Measurements from ENCODE around the gene KCNAB2.

The KCNAB2 gene

DNA sequence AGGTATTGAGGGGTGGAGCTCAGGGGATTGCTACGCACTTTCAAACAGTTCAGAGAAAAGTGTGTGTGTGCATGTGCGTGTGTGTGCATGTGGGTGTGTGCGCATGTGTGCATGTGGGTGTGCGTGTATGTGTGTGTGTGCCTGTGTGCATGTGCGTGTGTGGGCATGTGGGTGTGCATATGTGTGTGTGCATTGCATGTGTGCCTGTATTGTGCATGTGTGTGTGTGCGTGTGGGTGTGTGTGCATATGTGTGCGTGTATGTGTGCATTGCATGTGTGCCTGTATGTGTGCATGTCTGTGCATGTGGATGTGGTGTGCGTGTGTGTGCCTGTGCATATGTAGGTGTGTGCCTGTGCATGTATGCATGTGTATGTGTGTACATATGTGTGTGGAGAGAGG, 12.6 kb upstream of the KCNAB2 start:
- DNase-seq (ENCODE audit: low read depth), result no peak
- no peak for TF ChIP-seq CTCF (IDR thresholded peaks at IDR 0.05; ENCODE audit: control insufficient read depth, extremely low read depth, insufficient read depth)
- H3K4me3 ChIP-seq (ENCODE audit: low read depth, low read length), result no peak overlapping the region

- H3K4me3 ChIP-seq (ENCODE audit: low read depth, low read length), result no peak overlapping the region
- peak; percentile 56 for TF ChIP-seq CTCF (IDR thresholded peaks at IDR 0.05; ENCODE audit: control insufficient read depth, extremely low read depth, insufficient read depth)
- DNase-seq (ENCODE audit: low read depth), result no peak
Measured at GRCh38 chr1:6033986-6034749, 11.5 kb upstream of the KCNAB2 start.

DNA sequence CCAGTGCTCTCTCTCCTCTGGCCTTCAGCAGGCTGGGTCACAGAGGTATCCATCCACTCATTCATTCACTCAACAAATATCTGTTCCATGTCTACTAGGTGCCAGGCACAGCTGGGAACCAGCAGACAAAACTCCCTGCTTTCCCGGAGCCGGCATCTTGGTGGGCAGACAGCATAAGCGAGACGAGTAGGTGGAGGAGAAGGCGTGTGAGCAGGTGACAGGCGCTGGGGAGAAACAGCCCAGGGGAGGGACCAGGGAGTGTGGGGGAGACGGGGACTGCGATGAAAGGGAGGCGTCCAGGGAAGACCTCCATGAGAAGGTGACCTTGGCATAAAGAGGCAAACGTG, 11.0 kb upstream of the KCNAB2 start:
- no peak for TF ChIP-seq CTCF (IDR thresholded peaks at IDR 0.05; ENCODE audit: control insufficient read depth, extremely low read depth, insufficient read depth)
- no peak for DNase-seq (ENCODE audit: low read depth)
- no peak overlapping the region for H3K4me3 ChIP-seq (ENCODE audit: low read depth, low read length)

DNA sequence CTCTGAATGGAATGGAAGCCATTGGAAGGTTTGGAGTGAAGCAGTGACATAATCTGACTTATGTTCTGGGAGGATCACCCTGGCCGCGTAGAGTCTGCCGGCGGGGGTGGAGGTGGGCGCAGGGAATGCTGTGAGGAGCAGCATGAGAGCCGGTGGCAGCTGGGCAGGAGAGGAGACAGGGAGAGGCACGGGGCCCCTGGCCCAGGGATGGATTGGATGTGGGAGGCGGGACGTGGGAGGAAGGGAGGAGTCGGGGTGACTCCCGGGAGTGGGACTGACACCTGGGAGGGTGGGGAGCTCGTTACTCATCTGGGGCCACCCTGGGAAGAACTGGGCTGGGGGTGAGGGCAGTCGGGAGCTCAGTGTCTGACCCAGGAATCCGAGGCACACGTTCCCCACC, 10.4 kb upstream of the KCNAB2 start:
- H3K4me3 ChIP-seq (ENCODE audit: low read depth, low read length), result no peak overlapping the region
- DNase-seq (ENCODE audit: low read depth), result no peak
- TF ChIP-seq CTCF (IDR thresholded peaks at IDR 0.05; ENCODE audit: control insufficient read depth, extremely low read depth, insufficient read depth), result no peak

DNA sequence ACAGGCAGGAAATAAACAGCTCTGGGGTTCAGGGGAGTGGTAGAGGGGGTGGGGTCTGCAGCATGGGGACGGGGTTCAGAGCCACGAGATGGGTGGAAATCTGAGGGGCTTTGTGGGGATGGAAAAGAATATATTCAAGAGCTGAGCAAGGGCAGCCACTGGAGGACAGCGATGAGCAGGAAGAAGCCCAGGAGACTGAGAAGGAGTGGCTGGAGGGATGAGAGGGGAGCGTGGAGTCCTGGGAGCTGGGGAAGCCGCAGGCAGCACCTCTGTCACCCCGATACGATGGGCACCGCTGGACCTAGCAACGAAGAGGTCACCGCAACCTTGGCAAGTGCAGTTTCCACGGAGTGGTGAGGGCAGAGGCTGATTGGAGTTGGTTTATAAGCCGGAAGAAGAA, 10.0 kb upstream of the KCNAB2 start:
- TF ChIP-seq CTCF (IDR thresholded peaks at IDR 0.05; ENCODE audit: control insufficient read depth, extremely low read depth, insufficient read depth), result no peak
- no peak for DNase-seq (ENCODE audit: low read depth)
- no peak overlapping the region for H3K4me3 ChIP-seq (ENCODE audit: low read depth, low read length)

DNA sequence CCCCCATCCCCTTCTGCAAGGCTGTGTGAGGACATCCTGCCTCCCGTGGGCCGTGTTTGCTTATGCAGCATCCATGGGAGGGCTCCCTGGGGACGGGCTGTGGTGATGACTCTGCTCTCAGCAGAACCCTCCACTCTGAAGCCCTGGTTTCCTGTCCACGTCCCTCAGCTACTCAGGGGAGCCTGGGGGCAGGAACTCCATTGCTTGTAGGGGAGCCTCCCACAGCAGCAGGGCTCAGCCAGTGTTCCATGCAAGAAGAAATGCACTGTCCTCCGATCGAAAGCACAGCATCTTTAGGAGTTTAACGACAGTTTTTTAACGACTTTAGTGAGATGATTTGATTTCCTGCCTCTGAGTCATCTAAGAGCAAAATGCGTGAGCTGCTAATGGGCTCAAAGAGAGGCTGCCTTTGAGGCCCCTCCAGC, 8.3 kb upstream of the KCNAB2 start:
- DNase-seq (ENCODE audit: low read depth), result no peak
- no peak for TF ChIP-seq CTCF (IDR thresholded peaks at IDR 0.05; ENCODE audit: control insufficient read depth, extremely low read depth, insufficient read depth)
- H3K4me3 ChIP-seq (ENCODE audit: low read depth, low read length), result no peak overlapping the region

DNA sequence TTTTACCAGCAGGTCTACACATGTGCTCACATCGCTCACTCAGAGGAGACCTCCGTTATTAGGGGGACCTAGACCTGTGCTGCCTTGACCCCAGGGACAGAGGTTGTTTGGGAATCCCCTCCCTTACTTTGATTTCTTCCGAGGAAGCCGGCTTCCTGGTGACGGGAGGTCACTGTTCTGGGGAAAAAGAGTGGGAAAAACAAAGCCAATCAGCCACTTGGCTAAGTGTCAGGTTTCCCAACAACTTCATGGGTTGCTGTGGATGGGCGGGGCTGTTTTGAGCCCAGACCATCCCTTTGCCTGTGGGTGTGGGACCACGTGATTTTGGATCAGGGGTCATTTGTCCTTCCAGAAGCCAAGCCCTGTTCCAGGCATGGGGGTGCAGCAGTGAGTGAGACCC, 7.1 kb upstream of the KCNAB2 start:
- no peak for TF ChIP-seq CTCF (IDR thresholded peaks at IDR 0.05; ENCODE audit: control insufficient read depth, extremely low read depth, insufficient read depth)
- no peak overlapping the region for H3K4me3 ChIP-seq (ENCODE audit: low read depth, low read length)
- DNase-seq (ENCODE audit: low read depth), result no peak
